MM.1S (cell line): ENCODE data around the gene PDE4C.

ENCODE experiments used
- EZH2 ChIP-seq: fragments of 300-600 bp; sonication (generic); optimal IDR thresholded peaks from 2 replicates; pipeline ENCODE3; 2017; ENCODE audit warnings: low read depth, mild to moderate bottlenecking, antibody characterized with exemption, low read length, mixed read lengths
- TF ChIP-seq, protein P1 (sequence below): fragments of 300-600 bp; sonication (generic); IDR thresholded peaks from 2 replicates; pipeline ENCODE4 v1.5.1; 2016; ENCODE audit warnings: antibody characterized with exemption, low read length, mixed read lengths

DNA sequence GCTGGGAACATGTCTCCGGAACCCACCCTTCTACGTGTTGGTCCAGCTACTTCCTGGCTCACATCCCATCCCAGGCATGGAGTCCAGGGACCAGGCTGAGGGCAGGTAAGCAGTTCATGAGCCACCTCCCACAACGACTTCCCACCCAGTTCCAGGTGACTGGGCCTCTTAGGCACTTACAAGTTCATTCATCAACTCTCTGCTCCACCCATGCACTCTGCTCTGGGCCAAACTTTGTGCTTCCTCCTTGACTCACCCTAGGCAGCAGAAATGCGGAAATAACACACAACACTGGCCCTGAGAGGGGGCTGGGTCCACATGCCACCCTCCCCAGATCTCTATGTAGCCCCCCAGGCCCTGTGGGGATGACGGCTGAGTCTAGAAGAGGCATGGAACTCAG lies 27.5 kb upstream of the PDE4C start:
- TF ChIP-seq, protein P1, sequence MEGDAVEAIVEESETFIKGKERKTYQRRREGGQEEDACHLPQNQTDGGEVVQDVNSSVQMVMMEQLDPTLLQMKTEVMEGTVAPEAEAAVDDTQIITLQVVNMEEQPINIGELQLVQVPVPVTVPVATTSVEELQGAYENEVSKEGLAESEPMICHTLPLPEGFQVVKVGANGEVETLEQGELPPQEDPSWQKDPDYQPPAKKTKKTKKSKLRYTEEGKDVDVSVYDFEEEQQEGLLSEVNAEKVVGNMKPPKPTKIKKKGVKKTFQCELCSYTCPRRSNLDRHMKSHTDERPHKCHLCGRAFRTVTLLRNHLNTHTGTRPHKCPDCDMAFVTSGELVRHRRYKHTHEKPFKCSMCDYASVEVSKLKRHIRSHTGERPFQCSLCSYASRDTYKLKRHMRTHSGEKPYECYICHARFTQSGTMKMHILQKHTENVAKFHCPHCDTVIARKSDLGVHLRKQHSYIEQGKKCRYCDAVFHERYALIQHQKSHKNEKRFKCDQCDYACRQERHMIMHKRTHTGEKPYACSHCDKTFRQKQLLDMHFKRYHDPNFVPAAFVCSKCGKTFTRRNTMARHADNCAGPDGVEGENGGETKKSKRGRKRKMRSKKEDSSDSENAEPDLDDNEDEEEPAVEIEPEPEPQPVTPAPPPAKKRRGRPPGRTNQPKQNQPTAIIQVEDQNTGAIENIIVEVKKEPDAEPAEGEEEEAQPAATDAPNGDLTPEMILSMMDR = no peak
- no peak for TF ChIP-seq EZH2
